NB4 (cell line): ENCODE results near the gene NDRG4.

Source experiments
- CTCF ChIP-seq: IDR thresholded peaks from one replicate; pipeline ENCODE4 v1.5.1; 2012; ENCODE audit warnings: low read depth, low read length
- MYC ChIP-seq: IDR thresholded peaks from 2 replicates; pipeline ENCODE4 v1.6.1; 2011; ENCODE audit warnings: low read depth, low read length
- POLR2A ChIP-seq: IDR thresholded peaks from 2 replicates; pipeline ENCODE4 v1.6.1; 2011; ENCODE audit warnings: mild to moderate bottlenecking; ENCODE audit not compliant: insufficient read length; ENCODE audit errors: extremely low read depth

- TF ChIP-seq CTCF (no peak), POLR2A (no peak), MYC (no peak)
These were observed 30.2 kb downstream of the NDRG4 start for GRCh38 chr16:58530179-58530578.
